Vagina (tissue), 2 donors: ENCODE measurements around the gene TPSAB1.
"Not testable (repeated sequence)": the region's sequence is repeated elsewhere in the genome, so short reads cannot be mapped to it uniquely, and the experiment has no call there.

Experiments
- POLR2A ChIP-seq, 2 donors: fragments of 450-650 bp; IDR thresholded peaks; one replicate each; pipeline ENCODE4 v1.6.1; 2017; ENCODE audit warnings: antibody characterized with exemption in 2 of 2, mild to moderate bottlenecking in 2 of 2, moderate library complexity in 2 of 2
- POLR2AphosphoS5 ChIP-seq, 2 donors: sonication (generic); formaldehyde crosslinking; IDR thresholded peaks; one replicate each; pipeline ENCODE4 v1.9.0; 2017; ENCODE audit warnings: antibody characterized with exemption in 2 of 2, mild to moderate bottlenecking in 2 of 2, low read depth in 1 of 2; ENCODE audit not compliant: insufficient read depth in 1 of 2
- TF ChIP-seq, protein P1 (sequence below), 3 experiments: fragments of 450-650 bp in 2 of 3; fragments of 200-600 bp in 1 of 3; sonication (generic) in 1 of 3; IDR thresholded peaks; one replicate each; pipeline ENCODE4 v1.5.1; 2017 to 2019; ENCODE audit warnings: antibody characterized with exemption in 3 of 3, mild to moderate bottlenecking in 2 of 3, moderate library complexity in 2 of 3

DNA sequence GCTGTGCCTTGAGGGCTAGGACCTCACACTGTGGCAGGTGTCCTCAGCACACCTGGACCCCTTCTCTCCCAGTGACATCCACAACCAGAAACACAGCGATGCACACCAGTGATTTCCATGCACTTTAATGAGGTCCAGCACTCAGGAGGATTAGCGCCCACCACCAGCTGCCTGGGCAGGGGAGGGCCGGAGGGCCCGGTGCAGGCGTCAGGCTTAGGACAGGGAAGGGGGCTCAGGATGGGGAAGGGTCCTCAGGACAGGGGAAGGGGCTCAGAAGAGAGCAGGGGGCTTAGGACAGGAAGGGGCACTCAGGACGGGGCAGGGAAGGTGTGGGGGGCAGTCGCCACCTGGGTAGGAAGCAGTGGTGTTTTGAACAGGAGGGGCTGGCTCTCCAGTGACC lies 12.3 kb upstream of the TPSAB1 start:
- not testable (repeated sequence) for TF ChIP-seq POLR2AphosphoS5 (IDR thresholded peaks at IDR 0.05; ENCODE audit: insufficient read depth in 1 of 2, low read depth in 1 of 2); POLR2A (IDR thresholded peaks at IDR 0.05)
- TF ChIP-seq, protein P1, sequence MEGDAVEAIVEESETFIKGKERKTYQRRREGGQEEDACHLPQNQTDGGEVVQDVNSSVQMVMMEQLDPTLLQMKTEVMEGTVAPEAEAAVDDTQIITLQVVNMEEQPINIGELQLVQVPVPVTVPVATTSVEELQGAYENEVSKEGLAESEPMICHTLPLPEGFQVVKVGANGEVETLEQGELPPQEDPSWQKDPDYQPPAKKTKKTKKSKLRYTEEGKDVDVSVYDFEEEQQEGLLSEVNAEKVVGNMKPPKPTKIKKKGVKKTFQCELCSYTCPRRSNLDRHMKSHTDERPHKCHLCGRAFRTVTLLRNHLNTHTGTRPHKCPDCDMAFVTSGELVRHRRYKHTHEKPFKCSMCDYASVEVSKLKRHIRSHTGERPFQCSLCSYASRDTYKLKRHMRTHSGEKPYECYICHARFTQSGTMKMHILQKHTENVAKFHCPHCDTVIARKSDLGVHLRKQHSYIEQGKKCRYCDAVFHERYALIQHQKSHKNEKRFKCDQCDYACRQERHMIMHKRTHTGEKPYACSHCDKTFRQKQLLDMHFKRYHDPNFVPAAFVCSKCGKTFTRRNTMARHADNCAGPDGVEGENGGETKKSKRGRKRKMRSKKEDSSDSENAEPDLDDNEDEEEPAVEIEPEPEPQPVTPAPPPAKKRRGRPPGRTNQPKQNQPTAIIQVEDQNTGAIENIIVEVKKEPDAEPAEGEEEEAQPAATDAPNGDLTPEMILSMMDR (IDR thresholded peaks at IDR 0.05) = not testable (repeated sequence)
